B cell (primary cell): ENCODE measurements around the gene VIPR2.

Source experiments
- CTCF ChIP-seq: fragments of 200-600 bp; IDR thresholded peaks from one replicate; pipeline ENCODE4 v1.8.0; 2022; ENCODE audit warnings: antibody characterized with exemption, mild to moderate bottlenecking
- EZH2 ChIP-seq: IDR thresholded peaks from 2 replicates; pipeline ENCODE4 v1.6.1; 2012; ENCODE audit warnings: borderline replicate concordance, low read depth, mild to moderate bottlenecking, moderate library complexity, low read length; ENCODE audit not compliant: insufficient read depth, poor library complexity, severe bottlenecking

DNA sequence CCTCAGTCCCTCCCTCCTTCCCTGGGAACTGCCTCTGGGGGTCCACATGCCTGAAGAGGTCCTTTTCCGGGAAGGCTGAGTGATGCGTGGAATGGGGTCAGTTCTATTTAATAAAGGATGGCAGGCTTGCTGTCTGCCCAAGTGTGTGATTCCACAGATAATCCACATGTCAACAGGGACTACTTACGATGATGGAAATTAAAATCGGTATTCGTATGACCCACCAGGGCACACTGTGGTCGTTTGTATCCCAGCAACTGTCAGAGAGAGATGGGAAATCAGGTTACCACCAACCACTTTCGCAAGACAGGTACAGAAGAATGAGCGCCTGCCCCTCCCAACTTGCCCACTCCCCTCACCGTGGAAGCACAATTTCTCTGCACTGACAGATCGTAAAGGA is 110.3 kb downstream of the VIPR2 start:
- no peak for TF ChIP-seq CTCF
- TF ChIP-seq EZH2 = no peak
